ENCODE data around the gene RIPOR3.
A peak's percentile ranks its signal among the peaks of the same experiment; 100 is the strongest.

Gene RIPOR3

DNA sequence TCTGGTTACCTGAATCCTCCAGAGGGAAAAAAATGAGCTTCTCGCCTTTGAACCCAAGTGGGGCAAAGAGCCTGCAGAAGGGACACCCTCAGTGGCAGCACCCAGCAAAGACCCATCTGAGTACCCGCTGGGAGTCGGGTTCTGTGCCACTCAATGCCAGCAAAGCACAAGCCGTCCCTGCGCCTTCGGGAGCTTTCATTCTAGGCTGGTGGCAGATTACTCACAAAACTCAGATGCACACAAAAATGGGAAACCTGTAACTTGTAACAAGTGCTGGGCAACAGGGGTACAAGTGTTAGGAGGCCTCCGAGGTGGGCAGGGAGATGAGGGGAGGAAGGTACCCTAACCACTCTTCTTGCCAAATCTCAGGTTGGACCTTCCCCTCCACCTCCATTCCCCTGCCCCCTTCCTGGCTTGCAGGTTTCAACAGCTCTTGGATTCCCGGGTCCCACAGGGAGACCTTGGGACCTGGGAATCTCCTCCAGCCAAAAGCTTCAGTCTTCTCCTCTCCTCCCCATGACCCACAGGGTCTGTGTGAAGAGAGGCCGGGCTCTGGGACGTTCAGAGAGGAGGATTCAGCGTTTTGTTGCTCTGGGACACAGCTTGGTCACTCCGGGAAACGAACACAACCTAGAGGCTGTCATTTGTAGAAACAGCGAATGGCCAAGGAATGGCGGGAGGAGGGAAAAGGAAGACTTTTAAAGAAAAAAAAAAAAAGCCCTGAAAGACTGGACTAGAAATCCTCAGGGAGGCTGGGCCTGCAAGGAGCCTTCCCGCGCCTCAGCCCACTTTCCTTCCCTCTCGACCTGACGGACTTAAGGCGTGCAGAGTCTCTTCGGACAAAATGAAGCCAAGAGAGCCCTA lies 38.8 kb upstream of the RIPOR3 start:
- peaks cover 3% of the 10 kb centered on the region; the same call in 1 of the 2 replicates for H3K36me3 ChIP-seq (ENCODE audit: insufficient read depth, low read depth, low read length)
- H3K4me1 ChIP-seq (ENCODE audit: insufficient read depth, low read length): peaks cover 21% of the 10 kb centered on the region
- peak overlapping the region; percentile 91 for H3K9ac ChIP-seq (ENCODE audit: low read depth, low read length)
- peak overlapping the region; percentile 84 for H3K4me3 ChIP-seq (ENCODE audit: low read length)
- no peaks in the 10 kb centered on the region for H3K27me3 ChIP-seq (ENCODE audit: insufficient read depth, low read length)
- H3K9me3 ChIP-seq (ENCODE audit: insufficient read depth, low read depth, low read length): no peaks in the 10 kb centered on the region
- H3K27ac ChIP-seq (ENCODE audit: low read length): peak overlapping the region; percentile 68

DNA sequence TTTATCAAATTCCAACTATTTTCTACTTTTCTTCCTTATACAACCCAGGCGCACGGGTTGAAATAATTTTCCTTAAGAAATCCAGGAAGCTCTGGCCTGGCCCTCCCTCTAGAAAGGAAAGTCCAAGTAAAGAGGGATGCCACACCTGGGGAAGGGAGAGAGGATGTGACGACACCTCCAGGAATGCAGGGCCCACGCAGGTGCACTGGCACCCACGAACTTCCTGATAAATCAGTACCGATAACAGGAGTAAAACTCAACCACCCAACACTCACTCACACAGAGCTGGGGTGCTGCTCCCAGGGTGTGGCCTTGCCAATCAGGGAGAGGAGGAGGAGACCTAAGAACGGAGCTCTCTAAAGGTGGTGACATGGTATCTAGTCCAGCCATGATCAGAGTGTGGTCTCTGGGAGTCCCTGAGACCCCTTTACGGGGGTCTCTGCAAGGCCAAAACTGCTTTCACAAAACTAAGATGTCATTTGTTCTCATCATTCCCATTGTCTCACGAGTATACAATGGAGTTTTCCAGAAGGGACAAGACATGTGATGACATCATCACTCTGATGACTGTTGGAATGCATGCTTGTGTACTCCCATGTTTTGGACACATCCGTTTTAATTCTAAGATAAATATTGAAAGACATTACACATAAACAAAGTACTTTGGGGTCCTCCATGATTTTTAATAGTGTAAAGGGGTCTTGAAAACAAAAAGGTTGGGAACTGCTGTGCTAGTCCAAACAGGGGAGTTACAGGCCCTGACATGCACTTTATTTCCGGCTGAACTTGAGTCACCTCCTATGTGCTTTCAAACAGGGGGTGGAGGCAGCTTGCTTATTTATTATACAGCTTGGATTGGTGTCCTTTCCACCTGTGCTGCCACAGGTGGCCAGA lies 37.9 kb upstream of the RIPOR3 start:
- Histone ChIP-seq H3K36me3 (ENCODE audit: insufficient read depth, low read depth, low read length) (no peaks in the 10 kb centered on the region; the same call in 1 of the 2 replicates), H3K4me3 (ENCODE audit: low read length) (0 out of 2 replicates have a peak overlapping the region, but pooled peaks have one; percentile 84), H3K27ac (ENCODE audit: low read length) (no peak overlapping the region), H3K9ac (ENCODE audit: low read depth, low read length) (peak overlapping the region; percentile 91; the same call in 1 of the 2 replicates), H3K9me3 (ENCODE audit: insufficient read depth, low read depth, low read length) (no peaks in the 10 kb centered on the region), H3K27me3 (ENCODE audit: insufficient read depth, low read length) (no peaks in the 10 kb centered on the region), H3K4me1 (ENCODE audit: insufficient read depth, low read length) (peaks cover 21% of the 10 kb centered on the region)

DNA sequence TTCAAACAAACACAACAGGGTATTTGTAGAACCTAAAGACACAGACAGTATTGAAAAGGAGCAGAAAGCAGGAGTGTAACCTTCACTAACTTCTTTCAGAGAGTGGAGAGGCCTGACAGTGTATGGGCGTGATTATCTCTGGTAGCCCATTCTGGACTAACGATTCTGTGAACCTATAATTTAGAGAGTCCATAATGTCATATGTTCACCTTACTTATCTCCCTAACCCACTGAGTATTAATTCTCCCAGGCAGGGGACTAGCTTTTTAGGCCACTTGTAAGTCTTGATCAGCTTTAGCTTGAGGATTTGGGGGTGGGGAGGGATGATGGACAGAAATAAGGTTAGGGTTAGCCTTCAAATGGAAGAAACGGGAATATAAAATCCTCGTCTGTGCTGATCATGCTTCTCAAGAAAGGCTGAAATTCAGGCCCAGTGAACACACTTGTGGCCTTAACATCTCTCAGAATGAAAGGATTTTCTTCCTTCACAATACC lies 37.2 kb upstream of the RIPOR3 start:
- no peak overlapping the region for H3K4me3 ChIP-seq (ENCODE audit: low read length)
- no peak overlapping the region for H3K9ac ChIP-seq (ENCODE audit: low read depth, low read length)
- no peaks in the 10 kb centered on the region for H3K9me3 ChIP-seq (ENCODE audit: insufficient read depth, low read depth, low read length)
- H3K36me3 ChIP-seq (ENCODE audit: insufficient read depth, low read depth, low read length): no peaks in the 10 kb centered on the region
- H3K4me1 ChIP-seq (ENCODE audit: insufficient read depth, low read length): peaks cover 16% of the 10 kb centered on the region
- H3K27me3 ChIP-seq (ENCODE audit: insufficient read depth, low read length): no peaks in the 10 kb centered on the region
- H3K27ac ChIP-seq (ENCODE audit: low read length): no peak overlapping the region

DNA sequence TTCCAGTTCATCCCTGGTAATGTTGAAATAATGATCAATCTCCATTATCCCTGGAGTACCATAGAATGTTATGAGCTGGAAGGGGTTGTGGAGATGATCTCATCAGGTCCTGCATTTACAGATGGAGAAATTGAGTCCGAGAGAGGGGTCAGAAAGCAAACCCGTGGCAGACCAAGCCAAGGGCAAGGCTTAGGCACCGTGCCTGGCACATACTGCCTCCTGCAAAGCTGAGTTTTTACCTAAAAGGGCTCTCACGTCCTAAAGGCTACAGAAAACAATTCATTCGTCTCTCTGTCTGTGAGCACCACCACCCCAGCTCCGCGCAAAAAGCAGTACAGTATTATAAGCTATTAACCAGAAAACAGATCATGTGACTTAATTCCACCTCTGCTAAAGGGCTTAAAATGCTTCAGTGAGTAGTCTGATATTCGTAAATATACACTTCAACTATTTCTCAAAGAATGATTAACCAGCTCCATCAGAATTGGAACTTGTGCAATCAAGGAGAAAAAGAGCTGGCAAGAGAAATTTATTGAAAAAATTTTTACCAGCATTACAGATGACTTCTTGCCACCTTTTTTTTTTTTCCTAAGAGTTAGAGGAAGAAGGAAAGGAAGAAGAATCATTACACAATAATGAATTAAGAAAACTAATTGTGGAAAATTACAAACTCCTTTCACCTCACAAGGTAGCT lies 36.6 kb upstream of the RIPOR3 start:
- no peak overlapping the region for H3K4me3 ChIP-seq (ENCODE audit: low read length)
- H3K27me3 ChIP-seq (ENCODE audit: insufficient read depth, low read length): no peaks in the 10 kb centered on the region
- H3K4me1 ChIP-seq (ENCODE audit: insufficient read depth, low read length): peaks cover 13% of the 10 kb centered on the region
- no peak overlapping the region for H3K9ac ChIP-seq (ENCODE audit: low read depth, low read length)
- no peak overlapping the region for H3K27ac ChIP-seq (ENCODE audit: low read length)
- H3K9me3 ChIP-seq (ENCODE audit: insufficient read depth, low read depth, low read length): no peaks in the 10 kb centered on the region
- H3K36me3 ChIP-seq (ENCODE audit: insufficient read depth, low read depth, low read length): no peaks in the 10 kb centered on the region

DNA sequence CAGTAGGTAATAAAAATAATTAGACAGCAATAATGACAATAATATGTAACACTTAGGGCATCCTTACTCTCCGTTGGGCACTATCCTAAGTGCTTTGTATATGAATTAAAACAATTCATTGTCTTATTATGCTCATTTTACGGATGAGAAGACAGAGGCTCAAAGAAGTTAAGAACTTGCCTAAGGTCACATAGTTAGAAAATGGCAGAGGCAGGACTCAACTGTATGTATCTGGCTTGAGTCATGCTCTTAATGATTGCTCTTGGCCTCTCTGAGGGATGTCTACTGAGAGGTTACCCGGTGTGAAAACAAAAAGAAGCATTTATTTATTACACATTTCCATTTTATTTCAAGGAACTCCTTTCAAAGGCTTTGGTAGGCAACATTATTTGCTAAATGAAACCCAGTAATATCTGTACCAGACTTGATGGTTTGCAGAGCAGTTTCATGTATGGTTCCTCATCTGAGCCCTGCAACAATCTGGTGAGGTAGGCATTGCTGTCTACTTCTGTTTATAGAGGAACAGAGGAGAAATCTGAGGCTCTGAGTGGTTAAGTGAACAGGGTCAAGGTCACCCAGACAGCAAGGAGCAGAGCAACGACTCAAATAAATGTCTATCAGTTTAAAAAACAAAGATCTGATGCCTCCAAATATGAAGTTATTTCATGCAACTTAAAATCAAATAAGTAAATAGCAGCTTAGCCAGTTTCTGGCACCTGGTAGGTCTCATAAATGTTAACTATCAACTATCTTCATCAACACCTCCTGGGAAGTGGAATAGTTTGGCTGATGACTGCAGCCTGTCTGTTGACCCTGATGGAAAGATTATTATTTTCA lies 35.8 kb upstream of the RIPOR3 start:
- Histone ChIP-seq H3K4me1 (ENCODE audit: insufficient read depth, low read length) (peaks cover 13% of the 10 kb centered on the region), H3K9ac (ENCODE audit: low read depth, low read length) (no peak overlapping the region), H3K9me3 (ENCODE audit: insufficient read depth, low read depth, low read length) (no peaks in the 10 kb centered on the region)

DNA sequence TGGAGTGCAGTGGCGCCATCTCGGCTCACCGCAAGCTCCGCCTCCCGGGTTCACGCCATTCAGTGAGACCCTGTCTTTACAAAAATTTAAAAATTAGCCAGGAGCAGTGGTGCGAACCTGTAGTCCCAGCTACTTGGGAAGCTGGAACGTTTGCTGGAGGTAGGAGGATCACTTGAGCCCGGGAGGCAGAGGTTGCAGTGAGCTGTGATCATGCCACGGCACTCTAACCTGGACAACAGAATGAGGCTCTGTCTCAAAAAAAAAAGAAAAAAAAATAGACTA lies 34.3 kb upstream of the RIPOR3 start:
- Histone ChIP-seq H3K36me3 (ENCODE audit: insufficient read depth, low read depth, low read length) (no peaks in the 10 kb centered on the region), H3K4me3 (ENCODE audit: low read length) (no peak overlapping the region), H3K27me3 (ENCODE audit: insufficient read depth, low read length) (no peaks in the 10 kb centered on the region), H3K27ac (ENCODE audit: low read length) (no peak overlapping the region), H3K9me3 (ENCODE audit: insufficient read depth, low read depth, low read length) (no peaks in the 10 kb centered on the region), H3K9ac (ENCODE audit: low read depth, low read length) (no peak overlapping the region), H3K4me1 (ENCODE audit: insufficient read depth, low read length) (peaks cover 13% of the 10 kb centered on the region)

More for the DNA sequence above, 35.8 kb upstream of the RIPOR3 start:
- Histone ChIP-seq H3K4me3 (ENCODE audit: low read length) (no peak overlapping the region), H3K27ac (ENCODE audit: low read length) (no peak overlapping the region), H3K36me3 (ENCODE audit: insufficient read depth, low read depth, low read length) (no peaks in the 10 kb centered on the region), H3K27me3 (ENCODE audit: insufficient read depth, low read length) (no peaks in the 10 kb centered on the region)

DNA sequence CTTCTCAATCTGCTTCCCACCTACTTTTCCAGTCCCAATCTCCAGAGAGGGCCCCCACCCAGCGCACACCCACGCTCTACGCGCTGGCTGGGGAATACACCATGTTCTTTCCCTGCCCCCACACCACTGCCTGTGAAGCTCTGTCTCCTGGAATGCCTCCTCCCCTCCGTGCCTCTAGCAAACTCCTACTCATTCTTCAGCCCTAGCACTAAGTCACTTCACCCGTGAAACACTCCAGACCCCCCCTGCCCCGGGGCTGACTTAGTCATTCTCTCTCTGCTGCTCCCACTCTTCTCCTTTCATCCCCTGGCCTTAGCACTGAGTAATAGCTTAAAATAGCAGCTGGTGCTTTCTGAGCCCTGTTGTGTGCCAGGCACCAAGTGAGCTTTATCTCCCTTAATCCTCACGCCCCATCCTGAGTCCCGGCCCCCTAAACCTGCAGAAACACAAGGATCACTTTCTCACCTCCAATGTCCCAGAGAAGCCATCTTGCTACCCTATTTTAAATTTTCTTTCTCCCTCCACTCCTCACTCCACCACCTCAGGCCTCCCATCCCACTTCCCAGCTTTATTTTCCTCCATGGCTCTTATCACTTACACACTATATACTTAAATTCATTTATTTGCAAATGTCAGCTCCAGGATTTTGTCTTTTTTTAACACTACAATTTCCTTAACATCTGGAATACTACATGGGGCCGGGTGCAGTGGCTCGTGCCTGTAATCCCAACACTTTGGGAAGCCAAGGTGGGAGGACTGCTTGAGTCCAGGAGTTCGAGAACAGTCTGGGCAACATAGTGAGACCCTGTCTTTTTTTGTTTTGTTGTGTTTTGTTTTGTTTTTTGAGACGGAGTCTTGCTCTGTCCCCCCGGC lies 33.7 kb upstream of the RIPOR3 start:
- H3K27ac ChIP-seq (ENCODE audit: low read length): no peak overlapping the region
- peaks cover 11% of the 10 kb centered on the region for H3K4me1 ChIP-seq (ENCODE audit: insufficient read depth, low read length)
- H3K9me3 ChIP-seq (ENCODE audit: insufficient read depth, low read depth, low read length): no peaks in the 10 kb centered on the region
- no peak overlapping the region for H3K4me3 ChIP-seq (ENCODE audit: low read length)
- H3K27me3 ChIP-seq (ENCODE audit: insufficient read depth, low read length): no peaks in the 10 kb centered on the region
- no peaks in the 10 kb centered on the region for H3K36me3 ChIP-seq (ENCODE audit: insufficient read depth, low read depth, low read length)
- H3K9ac ChIP-seq (ENCODE audit: low read depth, low read length): peak overlapping the region; percentile 34; the same call in 1 of the 2 replicates

DNA sequence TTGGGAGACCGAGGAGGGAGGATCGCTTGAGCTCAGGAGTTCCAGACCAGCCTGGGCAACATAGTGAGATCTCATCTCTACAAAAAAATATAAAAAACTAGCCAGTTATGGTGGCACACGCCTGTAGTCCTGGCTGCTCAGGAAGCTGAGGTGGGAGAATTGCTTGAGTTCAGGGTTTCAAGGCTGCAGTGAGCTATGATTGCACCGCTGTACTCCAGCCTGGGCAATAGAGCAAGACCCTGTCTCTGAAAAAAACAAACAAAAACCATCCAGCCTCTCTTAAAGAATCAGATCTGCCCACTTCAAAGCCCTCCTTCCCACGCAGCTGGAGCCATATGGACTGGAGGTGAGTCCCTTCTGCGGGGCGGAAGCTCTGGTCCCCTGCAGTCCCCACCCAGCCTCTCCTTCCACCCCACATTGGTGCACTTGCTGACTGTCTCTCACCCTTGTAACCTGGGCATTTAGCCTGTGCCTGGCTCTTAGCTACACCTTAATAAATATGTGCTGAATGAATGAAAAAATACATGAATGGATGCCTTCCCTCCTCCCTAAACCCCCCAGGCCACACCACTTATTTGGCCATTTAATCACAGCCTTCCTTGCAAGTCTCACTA lies 32.9 kb upstream of the RIPOR3 start:
- Histone ChIP-seq H3K4me1 (ENCODE audit: insufficient read depth, low read length) (0 out of 2 replicates have a peak, but pooled peaks cover 2% of the 10 kb centered on the region), H3K27me3 (ENCODE audit: insufficient read depth, low read length) (no peaks in the 10 kb centered on the region), H3K4me3 (ENCODE audit: low read length) (no peak overlapping the region), H3K9ac (ENCODE audit: low read depth, low read length) (0 out of 2 replicates have a peak overlapping the region, but pooled peaks have one; percentile 34), H3K36me3 (ENCODE audit: insufficient read depth, low read depth, low read length) (no peaks in the 10 kb centered on the region), H3K27ac (ENCODE audit: low read length) (no peak overlapping the region), H3K9me3 (ENCODE audit: insufficient read depth, low read depth, low read length) (no peaks in the 10 kb centered on the region)

DNA sequence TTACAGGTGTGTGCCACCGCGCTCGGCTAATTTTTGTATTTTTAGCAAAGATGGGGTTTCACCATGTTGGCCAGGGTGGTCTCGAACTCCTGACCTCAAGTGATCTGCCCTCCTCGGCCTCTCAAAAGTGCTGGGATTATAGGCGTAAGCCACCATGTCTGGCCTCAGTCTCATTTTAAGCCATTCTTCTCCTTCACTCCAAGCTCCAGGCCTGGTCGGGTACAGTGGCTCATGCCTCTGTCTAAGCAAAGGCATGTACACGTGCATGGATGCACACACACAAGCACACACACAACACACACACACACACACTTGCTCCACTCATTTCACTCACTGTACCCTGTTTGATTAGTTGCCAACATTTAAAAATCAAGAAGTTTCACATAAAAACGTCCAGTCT lies 32.3 kb upstream of the RIPOR3 start:
- Histone ChIP-seq H3K4me3 (ENCODE audit: low read length) (no peak overlapping the region), H3K4me1 (ENCODE audit: insufficient read depth, low read length) (peaks cover under 1% of the 10 kb centered on the region; the same call in 1 of the 2 replicates), H3K27me3 (ENCODE audit: insufficient read depth, low read length) (no peaks in the 10 kb centered on the region), H3K27ac (ENCODE audit: low read length) (no peak overlapping the region), H3K9ac (ENCODE audit: low read depth, low read length) (no peak overlapping the region), H3K9me3 (ENCODE audit: insufficient read depth, low read depth, low read length) (no peaks in the 10 kb centered on the region), H3K36me3 (ENCODE audit: insufficient read depth, low read depth, low read length) (no peaks in the 10 kb centered on the region)
